AG04450 (cell line): ENCODE data around the gene SLC26A11. TPM values are rescaled to one million over a fixed set of nuclear protein-coding genes. Genes with fewer than 3 reads are reported as not detected.

Experiments used
- CTCF ChIA-PET: fragments of 300-600, 350-600 bp; formaldehyde crosslinking; extraction: SDS; loops from one replicate; lab custom pipeline; 2022; ENCODE audit warnings: antibody characterized with exemption, inconsistent platforms; lab: Charles Lee
- POLR2A ChIA-PET: fragments of 350-600 bp; formaldehyde crosslinking; extraction: SDS; loops from one replicate; lab custom pipeline; 2021; ENCODE audit warnings: antibody characterized with exemption, inconsistent platforms; lab: Yijun Ruan, JAX
- DNase-seq: peaks from one replicate; pipeline ENCODE4 v3.0.0-alpha.2; 2011; ENCODE audit warnings: low read depth, low spot score
- H3K27ac ChIP-seq: one replicate; pipeline ENCODE4 v1.5.1; 2012; ENCODE audit warnings: low read depth, low read length, control low read depth
- H3K27me3 ChIP-seq: one replicate; pipeline ENCODE4 v1.6.0; 2012; ENCODE audit warnings: low read length; ENCODE audit not compliant: control insufficient read depth, insufficient read depth
- H3K4me3 ChIP-seq: 2 replicates; pipeline ENCODE4 v1.5.1; 2011; ENCODE audit warnings: mild to moderate bottlenecking, low read depth, low read length, control low read depth
- H3K9me3 ChIP-seq: 2 replicates; pipeline ENCODE4 v1.5.1; 2012; ENCODE audit warnings: low read length; ENCODE audit not compliant: control insufficient read depth, insufficient read depth
- polyA plus RNA-seq: library from polyadenylated mRNA; depleted of rRNA; stranded (reverse); fragments of >200 nt; gene quantifications from 2 replicates; pipeline ENCODE4 v1.2.3, GENCODE V29; 2011
- TF ChIP-seq, protein P1 (sequence below): IDR thresholded peaks from 2 replicates; pipeline ENCODE4 v1.5.1; 2011; ENCODE audit warnings: low read depth, low read length, control low read depth, inconsistent platforms

The SLC26A11 gene
- polyA plus RNA-seq, 1 experiment = 8.9 TPM

- CTCF ChIA-PET = no interaction called here
- POLR2A ChIA-PET = no interaction called here
- TF ChIP-seq, protein P1, sequence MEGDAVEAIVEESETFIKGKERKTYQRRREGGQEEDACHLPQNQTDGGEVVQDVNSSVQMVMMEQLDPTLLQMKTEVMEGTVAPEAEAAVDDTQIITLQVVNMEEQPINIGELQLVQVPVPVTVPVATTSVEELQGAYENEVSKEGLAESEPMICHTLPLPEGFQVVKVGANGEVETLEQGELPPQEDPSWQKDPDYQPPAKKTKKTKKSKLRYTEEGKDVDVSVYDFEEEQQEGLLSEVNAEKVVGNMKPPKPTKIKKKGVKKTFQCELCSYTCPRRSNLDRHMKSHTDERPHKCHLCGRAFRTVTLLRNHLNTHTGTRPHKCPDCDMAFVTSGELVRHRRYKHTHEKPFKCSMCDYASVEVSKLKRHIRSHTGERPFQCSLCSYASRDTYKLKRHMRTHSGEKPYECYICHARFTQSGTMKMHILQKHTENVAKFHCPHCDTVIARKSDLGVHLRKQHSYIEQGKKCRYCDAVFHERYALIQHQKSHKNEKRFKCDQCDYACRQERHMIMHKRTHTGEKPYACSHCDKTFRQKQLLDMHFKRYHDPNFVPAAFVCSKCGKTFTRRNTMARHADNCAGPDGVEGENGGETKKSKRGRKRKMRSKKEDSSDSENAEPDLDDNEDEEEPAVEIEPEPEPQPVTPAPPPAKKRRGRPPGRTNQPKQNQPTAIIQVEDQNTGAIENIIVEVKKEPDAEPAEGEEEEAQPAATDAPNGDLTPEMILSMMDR = no peak
Measured at GRCh38 chr17:80269405-80269807, 49.2 kb downstream of the SLC26A11 start.

GRCh38 chr17:80270104-80270503 is 49.9 kb downstream of the SLC26A11 start:
- no peak for DNase-seq
- no peak overlapping the region for H3K4me3 ChIP-seq
- no peaks in the 10 kb centered on the region for H3K27me3 ChIP-seq
- H3K27ac ChIP-seq = no peak overlapping the region
- ChIA-PET POLR2A (no interaction called here), CTCF (no interaction called here)
- no peaks in the 10 kb centered on the region; the same call in 1 of the 2 replicates for H3K9me3 ChIP-seq
- TF ChIP-seq, protein P1 = no peak

More at GRCh38 chr17:80269405-80269807, 49.2 kb downstream of the SLC26A11 start:
- no peak overlapping the region for H3K4me3 ChIP-seq
- H3K27me3 ChIP-seq = no peaks in the 10 kb centered on the region
- no peak overlapping the region for H3K27ac ChIP-seq
- no peak for DNase-seq
- H3K9me3 ChIP-seq = no peaks in the 10 kb centered on the region; the same call in 1 of the 2 replicates

GRCh38 chr17:80270836-80271235 is 50.6 kb downstream of the SLC26A11 start:
- Histone ChIP-seq H3K27ac (no peak overlapping the region), H3K4me3 (no peak overlapping the region), H3K27me3 (no peaks in the 10 kb centered on the region), H3K9me3 (no peaks in the 10 kb centered on the region; the same call in 1 of the 2 replicates)
- POLR2A ChIA-PET = no interaction called here
- TF ChIP-seq, protein P1 = no peak
- DNase-seq = no peak
- CTCF ChIA-PET = no interaction called here

DNA sequence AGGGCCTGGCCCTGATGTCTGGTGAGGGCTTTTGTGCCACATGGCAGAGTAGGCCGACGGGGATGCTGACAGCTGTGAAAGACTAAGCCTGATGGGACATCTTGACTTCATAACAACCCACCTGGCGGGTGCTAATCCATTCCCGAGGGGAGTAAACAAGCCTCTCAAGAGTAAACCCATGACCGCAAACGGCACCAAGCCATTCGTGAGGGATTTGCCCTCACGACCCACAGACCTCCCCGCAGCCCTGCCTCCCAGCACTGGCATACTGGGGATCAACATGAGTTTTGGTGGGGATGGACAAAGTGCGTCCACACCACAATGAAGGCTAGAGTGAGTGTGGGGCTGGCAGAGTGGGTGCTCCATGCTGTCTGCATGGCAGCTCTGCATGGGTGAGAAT is 52.1 kb downstream of the SLC26A11 start:
- ChIA-PET POLR2A (no interaction called here), CTCF (no interaction called here)
- Histone ChIP-seq H3K27me3 (no peaks in the 10 kb centered on the region), H3K4me3 (no peak overlapping the region), H3K9me3 (no peaks in the 10 kb centered on the region; the same call in 1 of the 2 replicates), H3K27ac (no peak overlapping the region)
- TF ChIP-seq, protein P1 = no peak
- DNase-seq = no peak

DNA sequence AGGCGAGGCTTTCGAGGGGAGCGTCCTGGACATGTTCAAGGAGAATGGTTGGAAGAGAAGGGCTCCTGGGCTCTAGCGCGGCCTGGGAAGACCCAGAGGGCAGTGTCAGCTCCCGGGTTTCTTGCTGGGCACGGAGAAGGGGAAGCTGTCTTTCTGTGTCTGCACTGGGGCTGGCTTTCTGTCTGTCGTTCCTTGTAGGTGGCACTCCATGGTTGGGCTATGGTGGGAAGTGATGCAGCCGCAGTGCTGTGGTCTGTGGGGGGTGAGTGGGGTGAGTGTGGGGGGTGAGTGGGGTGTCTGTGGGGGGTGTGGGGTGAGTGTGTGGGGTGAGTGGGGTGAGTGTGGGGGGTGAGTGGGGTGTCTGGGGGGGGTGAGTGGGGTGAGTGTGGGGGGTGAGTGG is 54.1 kb downstream of the SLC26A11 start:
- Histone ChIP-seq H3K27me3 (no peaks in the 10 kb centered on the region), H3K4me3 (no peak overlapping the region), H3K9me3 (no peaks in the 10 kb centered on the region; the same call in 1 of the 2 replicates), H3K27ac (no peak overlapping the region)
- CTCF ChIA-PET = no interaction called here
- POLR2A ChIA-PET = no interaction called here
- DNase-seq = no peak
- TF ChIP-seq, protein P1 = no peak
